CD4-positive, alpha-beta memory T cell (primary cell): ENCODE data around the gene TSPAN1. TPM values are rescaled to one million over a fixed set of nuclear protein-coding genes. Genes with fewer than 3 reads are reported as not detected.
A peak's percentile ranks its signal among the peaks of the same experiment; 100 is the strongest.

Experiments used
- CTCF ChIA-PET: fragments of 350-600 bp; sonication (Branson Sonifier 250); formaldehyde crosslinking; loops from one replicate; lab custom pipeline; 2021; ENCODE audit warnings: inconsistent platforms; ENCODE audit not compliant: partially characterized antibody; lab: Charles Lee
- POLR2A ChIA-PET: fragments of 350-600 bp; sonication (Branson Sonifier 250); formaldehyde crosslinking; loops from one replicate; lab custom pipeline; 2021; ENCODE audit not compliant: partially characterized antibody; lab: Charles Lee
- DNase-seq, 5 donors: peaks; one replicate each; pipeline versions ENCODE4 v3.0.0 to v3.0.0-alpha.2; 2020 to 2022; ENCODE audit warnings: mixed read lengths in 1 of 5
- H3K27ac ChIP-seq: one replicate; pipeline ENCODE4 v1.7.0; 2013; ENCODE audit warnings: low read depth, low read length
- H3K27me3 ChIP-seq: 2 replicates; pipeline ENCODE4 v1.7.0; 2013; ENCODE audit warnings: mild to moderate bottlenecking, low read length, moderate library complexity; ENCODE audit not compliant: insufficient read depth
- H3K36me3 ChIP-seq: 2 replicates; pipeline ENCODE4 v1.7.0; 2013; ENCODE audit warnings: mild to moderate bottlenecking, low read length, moderate library complexity; ENCODE audit not compliant: insufficient read depth
- H3K4me1 ChIP-seq: 2 replicates; pipeline ENCODE4 v1.7.0; 2013; ENCODE audit warnings: mild to moderate bottlenecking, low read length, moderate library complexity; ENCODE audit not compliant: insufficient read depth
- H3K4me3 ChIP-seq, 2 donors: one replicate each; pipeline ENCODE4 v1.7.0; 2013; ENCODE audit warnings: low read length in 2 of 2, mild to moderate bottlenecking in 1 of 2
- H3K9me3 ChIP-seq, 2 donors: one replicate each; pipeline ENCODE4 v1.7.0; 2013; ENCODE audit warnings: low read length in 2 of 2, control low read depth in 1 of 2; ENCODE audit not compliant: control insufficient read depth in 1 of 2
- H3K27ac Mint-ChIP-seq, 7 donors: one replicate each; pipeline ENCODE4 v1.8.0; 2020 to 2021; ENCODE audit warnings: mixed read lengths in 7 of 7, mild to moderate bottlenecking in 6 of 7, inconsistent platforms in 3 of 7, moderate library complexity in 3 of 7
- H3K27me3 Mint-ChIP-seq, 2 donors: one replicate each; pipeline ENCODE4 v1.8.0; 2020 to 2021; ENCODE audit warnings: mixed read lengths in 2 of 2
- H3K36me3 Mint-ChIP-seq, 2 donors: one replicate each; pipeline ENCODE4 v1.8.0; 2020 to 2021; ENCODE audit warnings: mixed read lengths in 2 of 2, inconsistent platforms in 1 of 2, mild to moderate bottlenecking in 1 of 2
- H3K4me1 Mint-ChIP-seq, 4 donors: one replicate each; pipeline ENCODE4 v1.8.0; 2020 to 2021; ENCODE audit warnings: mixed read lengths in 4 of 4, mild to moderate bottlenecking in 1 of 4
- H3K4me3 Mint-ChIP-seq, 8 donors: one replicate each; pipeline ENCODE4 v1.8.0; 2020 to 2021; ENCODE audit warnings: mixed read lengths in 8 of 8, mild to moderate bottlenecking in 7 of 8, moderate library complexity in 6 of 8, inconsistent platforms in 3 of 8
- H3K9me3 Mint-ChIP-seq, 8 donors: one replicate each; pipeline ENCODE4 v1.8.0; 2020 to 2021; ENCODE audit warnings: mixed read lengths in 8 of 8, mild to moderate bottlenecking in 5 of 8, inconsistent platforms in 3 of 8, moderate library complexity in 1 of 8
- intact Hi-C: fragments of 100-400 bp; cut with micrococcal nuclease; formaldehyde crosslinking; loops from one replicate; pipeline ENCODE4 v1.15.1; 2023
- polyA plus RNA-seq, 2 donors: library from polyadenylated mRNA; unstranded; fragments of 300-500 nt; fragmentation: Illumina TruSeq; gene quantifications; one replicate each; pipeline ENCODE4 v1.2.3, GENCODE V29; 2021
- total RNA-seq, 2 experiments: library from RNA; stranded (reverse); gene quantifications; one replicate each; pipeline ENCODE4 v1.2.3, GENCODE V29; 2021

The TSPAN1 gene
- total and polyA plus RNA-seq, 4 experiments from 2014 or later, result not detected

GRCh38 chr1:46190539-46190938 lies 15.7 kb downstream of the TSPAN1 start:
- Histone ChIP-seq H3K4me3 (no peak overlapping the region), H3K36me3 (peaks cover 42% of the 10 kb centered on the region), H3K27me3 (no peaks in the 10 kb centered on the region), H3K4me1 (no peaks in the 10 kb centered on the region), H3K9me3 (no peaks in the 10 kb centered on the region), H3K27ac (no peak overlapping the region)
- intact Hi-C loops, result no loop called here
- Mint-ChIP-seq H3K4me1 (peaks cover under 1 to 6% (median 2%) of the 10 kb centered on the region in 4 donors), H3K4me3 (no peak overlapping the region), H3K27ac (peak overlapping the region in 2 of 7 donors; percentile 34 to 36), H3K36me3 (peaks cover 36 to 58% of the 10 kb centered on the region in 2 donors), H3K27me3 (no peaks in the 10 kb centered on the region), H3K9me3 (no peaks in the 10 kb centered on the region)
- CTCF ChIA-PET, result no interaction called here
- DNase-seq, result no peak
- POLR2A ChIA-PET, result no interaction called here

GRCh38 chr1:46191033-46191701 lies 16.3 kb downstream of the TSPAN1 start:
- no peaks in the 10 kb centered on the region for H3K4me1 ChIP-seq
- no peak for DNase-seq
- H3K9me3 ChIP-seq, result no peaks in the 10 kb centered on the region
- no peak overlapping the region for H3K4me3 ChIP-seq
- no peaks in the 10 kb centered on the region for H3K27me3 Mint-ChIP-seq
- no peaks in the 10 kb centered on the region for H3K27me3 ChIP-seq
- H3K4me1 Mint-ChIP-seq, result peaks cover 2 to 7% (median 5%) of the 10 kb centered on the region in 4 donors
- H3K9me3 Mint-ChIP-seq, result no peaks in the 10 kb centered on the region
- no peak overlapping the region for H3K27ac ChIP-seq
- peak overlapping the region in 2 of 7 donors; percentile 34 to 37 for H3K27ac Mint-ChIP-seq
- ChIA-PET POLR2A (interaction anchor here (1.3 kb wide), 1 partner anchor 24 kb away, joined by 3 read pairs; no protein-coding TSS in a partner anchor), CTCF (interaction anchor here (1.0 kb wide), 1 partner anchor 154 kb away, joined by 3 read pairs; no protein-coding TSS in a partner anchor)
- H3K36me3 ChIP-seq, result peaks cover 48% of the 10 kb centered on the region
- H3K4me3 Mint-ChIP-seq, result no peak overlapping the region
- intact Hi-C loops, result no loop called here
- peaks cover 41 to 60% of the 10 kb centered on the region in 2 donors for H3K36me3 Mint-ChIP-seq

GRCh38 chr1:46192171-46192570 lies 17.3 kb downstream of the TSPAN1 start:
- DNase-seq, result no peak
- CTCF ChIA-PET, result interaction anchor here (1.0 kb wide), 1 partner anchor 156 kb away, joined by 3 read pairs; no protein-coding TSS in a partner anchor

GRCh38 chr1:46193285-46193684 lies 18.4 kb downstream of the TSPAN1 start:
- ChIA-PET POLR2A (no interaction called here), CTCF (interaction anchor here (1.0 to 2.4 kb wide), 2 partner anchors 30 to 157 kb away, joined by 3 to 9 read pairs; no protein-coding TSS in a partner anchor)
- Histone ChIP-seq H3K4me1 (peaks cover 17% of the 10 kb centered on the region), H3K27me3 (no peaks in the 10 kb centered on the region), H3K4me3 (no peak overlapping the region), H3K9me3 (no peaks in the 10 kb centered on the region), H3K36me3 (peaks cover 52% of the 10 kb centered on the region), H3K27ac (no peak overlapping the region)
- no peak overlapping the region for H3K27ac Mint-ChIP-seq
- no peak for DNase-seq
- H3K9me3 Mint-ChIP-seq, result no peaks in the 10 kb centered on the region
- H3K4me3 Mint-ChIP-seq, result no peak overlapping the region
- peaks cover 5 to 23% (median 13%) of the 10 kb centered on the region in 4 donors for H3K4me1 Mint-ChIP-seq
- peaks cover 36 to 57% of the 10 kb centered on the region in 2 donors for H3K36me3 Mint-ChIP-seq
- no peaks in the 10 kb centered on the region for H3K27me3 Mint-ChIP-seq
- intact Hi-C loops, result no loop called here

More at GRCh38 chr1:46192171-46192570, 17.3 kb downstream of the TSPAN1 start:
- POLR2A ChIA-PET, result interaction anchor here (1.3 kb wide), 1 partner anchor 25 kb away, joined by 3 read pairs; no protein-coding TSS in a partner anchor
- Mint-ChIP-seq H3K27me3 (no peaks in the 10 kb centered on the region), H3K27ac (no peak overlapping the region), H3K4me1 (peaks cover 5 to 15% (median 9%) of the 10 kb centered on the region in 4 donors), H3K9me3 (no peaks in the 10 kb centered on the region), H3K4me3 (no peak overlapping the region), H3K36me3 (peaks cover 44 to 65% of the 10 kb centered on the region in 2 donors)
- H3K36me3 ChIP-seq, result peaks cover 53% of the 10 kb centered on the region
- no peak overlapping the region for H3K4me3 ChIP-seq
- H3K9me3 ChIP-seq, result no peaks in the 10 kb centered on the region
- H3K4me1 ChIP-seq, result peaks cover 7% of the 10 kb centered on the region
- H3K27me3 ChIP-seq, result no peaks in the 10 kb centered on the region
- intact Hi-C loops, result no loop called here
- H3K27ac ChIP-seq, result no peak overlapping the region

- peaks cover 45% of the 10 kb centered on the region for H3K36me3 ChIP-seq
- CTCF ChIA-PET, result interaction anchor here (0.6 to 3.6 kb wide), 4 partner anchors 12 to 85 kb away, joined by 3 to 13 read pairs (median 6); no protein-coding TSS in a partner anchor
- H3K9me3 ChIP-seq, result no peaks in the 10 kb centered on the region
- Mint-ChIP-seq H3K27me3 (no peaks in the 10 kb centered on the region), H3K4me1 (peaks cover 5 to 26% (median 15%) of the 10 kb centered on the region in 4 donors), H3K36me3 (peaks cover 34 to 52% of the 10 kb centered on the region in 2 donors), H3K9me3 (no peaks in the 10 kb centered on the region), H3K4me3 (no peak overlapping the region), H3K27ac (no peak overlapping the region)
- DNase-seq, result no peak
- POLR2A ChIA-PET, result no interaction called here
- H3K27ac ChIP-seq, result no peak overlapping the region
- H3K4me3 ChIP-seq, result no peak overlapping the region
- intact Hi-C loops, result no loop called here
- no peaks in the 10 kb centered on the region for H3K27me3 ChIP-seq
- peaks cover 22% of the 10 kb centered on the region for H3K4me1 ChIP-seq
Observed at GRCh38 chr1:46193984-46194570, 19.2 kb downstream of the TSPAN1 start.

GRCh38 chr1:46194641-46195193 lies 19.8 kb downstream of the TSPAN1 start:
- H3K4me3 ChIP-seq, result no peak overlapping the region
- Mint-ChIP-seq H3K27me3 (no peaks in the 10 kb centered on the region), H3K9me3 (no peaks in the 10 kb centered on the region), H3K4me1 (peaks cover 5 to 26% (median 19%) of the 10 kb centered on the region in 4 donors), H3K36me3 (peaks cover 30 to 47% of the 10 kb centered on the region in 2 donors), H3K27ac (no peak overlapping the region), H3K4me3 (no peak overlapping the region)
- peaks cover 45% of the 10 kb centered on the region for H3K36me3 ChIP-seq
- H3K27ac ChIP-seq, result no peak overlapping the region
- DNase-seq, result no peak
- H3K9me3 ChIP-seq, result no peaks in the 10 kb centered on the region
- peaks cover 28% of the 10 kb centered on the region for H3K4me1 ChIP-seq
- ChIA-PET POLR2A (no interaction called here), CTCF (interaction anchor here (0.6 to 3.6 kb wide), 4 partner anchors 12 to 85 kb away, joined by 3 to 13 read pairs (median 6); no protein-coding TSS in a partner anchor)
- intact Hi-C loops, result loop anchor here (5.0 kb wide), 1 partner anchor 507 kb away; the partner anchor contains the start of genes GPBP1L1 and TMEM69
- H3K27me3 ChIP-seq, result no peaks in the 10 kb centered on the region
